Gastroesophageal sphincter (tissue), 3 donors: ENCODE results near the gene MYL11.

Source experiments
- POLR2A ChIP-seq, 2 donors: fragments of 450-650 bp; IDR thresholded peaks; one replicate each; pipeline ENCODE4 v1.6.1; 2017; ENCODE audit warnings: antibody characterized with exemption in 2 of 2, mild to moderate bottlenecking in 2 of 2, moderate library complexity in 1 of 2
- TF ChIP-seq, protein P1 (sequence below), 4 experiments: fragments of 200-600 bp in 2 of 4; fragments of 450-650 bp in 2 of 4; sonication (generic) in 1 of 4; IDR thresholded peaks; one replicate each; pipeline ENCODE4 v1.5.1; 2017 to 2019; ENCODE audit warnings: antibody characterized with exemption in 4 of 4, mild to moderate bottlenecking in 2 of 4, moderate library complexity in 2 of 4

DNA sequence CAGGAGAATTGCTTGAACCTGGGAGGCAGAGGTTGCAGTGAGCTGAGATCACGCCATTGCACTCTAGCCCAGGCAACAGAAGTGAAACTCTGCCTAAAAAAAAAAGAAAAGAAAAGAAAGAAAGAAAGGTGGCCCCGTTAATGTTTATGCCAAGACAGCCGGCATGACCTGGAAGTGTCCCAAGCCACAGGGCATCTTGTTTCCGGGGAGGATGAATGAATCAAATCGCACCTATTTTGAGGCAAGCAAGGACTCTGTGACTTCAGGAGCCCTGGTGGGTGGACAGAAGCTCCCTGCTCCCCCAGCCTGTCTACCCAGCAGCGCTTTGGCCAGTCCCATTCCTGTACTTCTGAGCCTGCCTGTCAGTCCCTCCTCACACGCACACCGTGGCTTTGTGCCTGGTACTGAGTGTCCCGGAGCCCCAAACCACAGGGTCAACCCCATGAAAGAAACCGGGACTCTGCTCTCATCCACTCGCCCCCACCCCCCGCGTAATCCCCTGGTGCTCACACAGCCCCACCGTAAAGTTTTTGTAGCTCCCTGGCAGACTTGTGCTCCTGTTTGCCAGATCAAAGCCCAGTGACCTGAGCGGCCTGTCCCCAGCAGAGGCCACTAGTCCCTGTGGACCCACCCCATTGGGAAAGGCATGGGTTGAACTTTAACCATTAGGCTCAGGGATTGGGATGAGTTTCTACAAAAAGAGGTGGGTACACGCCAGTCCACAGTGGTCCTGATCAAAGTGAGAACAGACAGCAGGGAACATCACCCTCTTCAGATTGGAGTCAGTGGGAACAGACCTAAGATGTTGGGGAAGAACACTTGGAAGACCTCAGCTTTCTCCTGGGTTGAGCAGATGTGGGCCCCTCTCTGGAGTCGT, 38.8 kb upstream of the MYL11 start:
- TF ChIP-seq, protein P1, sequence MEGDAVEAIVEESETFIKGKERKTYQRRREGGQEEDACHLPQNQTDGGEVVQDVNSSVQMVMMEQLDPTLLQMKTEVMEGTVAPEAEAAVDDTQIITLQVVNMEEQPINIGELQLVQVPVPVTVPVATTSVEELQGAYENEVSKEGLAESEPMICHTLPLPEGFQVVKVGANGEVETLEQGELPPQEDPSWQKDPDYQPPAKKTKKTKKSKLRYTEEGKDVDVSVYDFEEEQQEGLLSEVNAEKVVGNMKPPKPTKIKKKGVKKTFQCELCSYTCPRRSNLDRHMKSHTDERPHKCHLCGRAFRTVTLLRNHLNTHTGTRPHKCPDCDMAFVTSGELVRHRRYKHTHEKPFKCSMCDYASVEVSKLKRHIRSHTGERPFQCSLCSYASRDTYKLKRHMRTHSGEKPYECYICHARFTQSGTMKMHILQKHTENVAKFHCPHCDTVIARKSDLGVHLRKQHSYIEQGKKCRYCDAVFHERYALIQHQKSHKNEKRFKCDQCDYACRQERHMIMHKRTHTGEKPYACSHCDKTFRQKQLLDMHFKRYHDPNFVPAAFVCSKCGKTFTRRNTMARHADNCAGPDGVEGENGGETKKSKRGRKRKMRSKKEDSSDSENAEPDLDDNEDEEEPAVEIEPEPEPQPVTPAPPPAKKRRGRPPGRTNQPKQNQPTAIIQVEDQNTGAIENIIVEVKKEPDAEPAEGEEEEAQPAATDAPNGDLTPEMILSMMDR (IDR thresholded peaks at IDR 0.05): no peak
- TF ChIP-seq POLR2A (IDR thresholded peaks at IDR 0.05): no peak
